ENCODE data around the gene ALOXE3.
"Not testable (repeated sequence)": the region's sequence is repeated elsewhere in the genome, so short reads cannot be mapped to it uniquely, and the experiment has no call there.

ALOXE3 gene

DNA sequence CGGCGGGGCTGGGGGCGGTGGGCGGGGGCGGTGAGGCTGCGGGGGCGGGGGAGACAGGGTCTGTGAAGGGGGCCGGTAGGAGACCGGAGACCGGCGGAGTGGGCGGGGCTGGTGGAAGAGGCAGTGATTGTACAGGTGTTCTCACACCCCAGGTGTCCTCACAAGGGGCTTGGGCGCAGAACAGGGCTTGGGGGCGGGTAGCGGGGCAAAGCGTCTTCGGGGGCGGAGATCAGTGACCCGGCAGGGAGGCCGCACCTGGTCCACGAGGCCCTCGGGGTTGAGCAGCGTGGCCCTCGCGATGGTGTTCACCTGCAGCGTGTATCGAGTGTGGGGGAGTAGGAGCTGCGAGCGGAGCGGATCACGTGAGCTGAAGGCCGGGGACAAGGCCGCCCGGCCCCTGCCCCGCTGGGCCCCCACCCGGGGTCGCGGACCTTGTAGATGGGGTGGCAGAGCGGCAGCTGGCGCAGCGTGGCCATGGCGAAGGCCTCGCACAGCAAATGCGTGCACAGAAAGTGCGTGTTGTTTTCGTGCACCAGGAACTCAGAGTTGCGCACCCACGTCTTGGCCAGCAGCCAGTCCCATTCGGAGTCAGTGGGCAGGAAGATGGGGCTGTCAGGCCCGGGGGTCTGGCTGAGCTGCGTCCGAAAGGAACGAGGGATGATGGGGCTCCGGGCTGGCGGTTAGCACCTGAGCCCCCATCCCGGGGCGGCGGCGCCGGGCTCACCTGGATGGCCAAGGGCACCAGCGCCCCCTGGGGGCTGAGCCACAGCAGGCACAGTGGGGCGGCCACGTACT, 8.5 kb downstream of the ALOXE3 start:
- Histone ChIP-seq H3K9ac (ENCODE audit: low read depth, low read length, poor library complexity, severe bottlenecking) (no peak overlapping the region), H2AFZ (ENCODE audit: low read length) (no peak overlapping the region), H3K9me2 (replicated peaks; ENCODE audit: low read depth, low read length) (no peaks in the 10 kb centered on the region), H4K20me1 (ENCODE audit: insufficient read depth, low read length, poor library complexity, severe bottlenecking) (no peaks in the 10 kb centered on the region), H3K36me3 (ENCODE audit: insufficient read depth, low read length) (no peaks in the 10 kb centered on the region), H3K27me3 (ENCODE audit: insufficient read depth, low read length, poor library complexity, severe bottlenecking) (peaks cover 11% of the 10 kb centered on the region), H3K4me3 (ENCODE audit: low read length, poor library complexity, severe bottlenecking) (no peak overlapping the region), H3K9me3 (ENCODE audit: insufficient read depth, low read depth, low read length) (no peaks in the 10 kb centered on the region), H3K4me2 (ENCODE audit: low read depth, low read length, poor library complexity, severe bottlenecking) (no peak overlapping the region), H3K4me1 (ENCODE audit: insufficient read depth, low read length, poor library complexity, severe bottlenecking) (peaks cover 3% of the 10 kb centered on the region), H3K79me2 (ENCODE audit: insufficient read depth, low read length) (no peaks in the 10 kb centered on the region), H3F3A (ENCODE audit: low read depth) (no peaks in the 10 kb centered on the region)
- TF ChIP-seq, protein P1, sequence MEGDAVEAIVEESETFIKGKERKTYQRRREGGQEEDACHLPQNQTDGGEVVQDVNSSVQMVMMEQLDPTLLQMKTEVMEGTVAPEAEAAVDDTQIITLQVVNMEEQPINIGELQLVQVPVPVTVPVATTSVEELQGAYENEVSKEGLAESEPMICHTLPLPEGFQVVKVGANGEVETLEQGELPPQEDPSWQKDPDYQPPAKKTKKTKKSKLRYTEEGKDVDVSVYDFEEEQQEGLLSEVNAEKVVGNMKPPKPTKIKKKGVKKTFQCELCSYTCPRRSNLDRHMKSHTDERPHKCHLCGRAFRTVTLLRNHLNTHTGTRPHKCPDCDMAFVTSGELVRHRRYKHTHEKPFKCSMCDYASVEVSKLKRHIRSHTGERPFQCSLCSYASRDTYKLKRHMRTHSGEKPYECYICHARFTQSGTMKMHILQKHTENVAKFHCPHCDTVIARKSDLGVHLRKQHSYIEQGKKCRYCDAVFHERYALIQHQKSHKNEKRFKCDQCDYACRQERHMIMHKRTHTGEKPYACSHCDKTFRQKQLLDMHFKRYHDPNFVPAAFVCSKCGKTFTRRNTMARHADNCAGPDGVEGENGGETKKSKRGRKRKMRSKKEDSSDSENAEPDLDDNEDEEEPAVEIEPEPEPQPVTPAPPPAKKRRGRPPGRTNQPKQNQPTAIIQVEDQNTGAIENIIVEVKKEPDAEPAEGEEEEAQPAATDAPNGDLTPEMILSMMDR (conservative IDR thresholded peaks at IDR 0.05; ENCODE audit: low read length), result peak; percentile 70
- no peak for TF ChIP-seq EZH2phosphoT487 (IDR thresholded peaks at IDR 0.05; ENCODE audit: borderline replicate concordance)

DNA sequence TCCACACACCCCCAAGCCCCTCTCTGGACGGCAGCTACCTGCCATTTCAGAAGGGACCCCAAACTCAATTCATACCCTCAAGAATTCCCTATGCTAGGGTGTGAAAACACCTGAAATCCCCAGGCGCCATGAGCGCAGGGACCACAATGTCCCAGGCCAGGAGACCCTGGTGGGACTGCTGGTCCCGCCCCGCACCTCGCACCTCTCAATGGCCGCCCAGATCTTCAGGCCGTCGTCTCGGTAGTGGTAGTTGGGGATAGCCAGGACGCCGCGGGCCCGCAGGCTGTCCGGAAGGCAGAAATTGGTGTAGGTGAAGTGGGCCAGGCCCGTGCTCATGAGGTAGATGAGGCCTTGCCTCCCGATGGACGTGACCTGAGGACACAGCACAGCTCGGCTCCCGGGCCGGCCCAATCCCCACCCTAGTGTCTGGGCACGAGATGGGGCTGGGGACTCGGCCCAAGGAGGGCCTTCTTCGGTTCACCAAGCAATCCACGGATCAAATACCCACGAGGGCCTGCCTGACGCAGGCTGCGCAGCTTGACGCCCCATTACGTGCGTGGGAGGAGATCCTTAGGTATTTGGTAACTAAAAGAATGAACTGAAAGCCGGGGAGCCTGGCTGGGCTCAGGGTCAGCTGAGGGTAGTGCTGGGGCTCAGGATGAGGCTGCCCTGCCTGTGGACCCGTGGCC, 9.2 kb downstream of the ALOXE3 start:
- Histone ChIP-seq H3F3A (ENCODE audit: low read depth) (no peaks in the 10 kb centered on the region), H2AFZ (ENCODE audit: low read length) (no peak overlapping the region), H4K20me1 (ENCODE audit: insufficient read depth, low read length, poor library complexity, severe bottlenecking) (no peaks in the 10 kb centered on the region), H3K9me2 (replicated peaks; ENCODE audit: low read depth, low read length) (no peaks in the 10 kb centered on the region), H3K27me3 (ENCODE audit: insufficient read depth, low read length, poor library complexity, severe bottlenecking) (peaks cover 7% of the 10 kb centered on the region), H3K9me3 (ENCODE audit: insufficient read depth, low read depth, low read length) (no peaks in the 10 kb centered on the region), H3K4me3 (ENCODE audit: low read length, poor library complexity, severe bottlenecking) (no peak overlapping the region), H3K36me3 (ENCODE audit: insufficient read depth, low read length) (no peaks in the 10 kb centered on the region), H3K4me1 (ENCODE audit: insufficient read depth, low read length, poor library complexity, severe bottlenecking) (peaks cover 3% of the 10 kb centered on the region), H3K9ac (ENCODE audit: low read depth, low read length, poor library complexity, severe bottlenecking) (no peak overlapping the region), H3K79me2 (ENCODE audit: insufficient read depth, low read length) (no peaks in the 10 kb centered on the region), H3K4me2 (ENCODE audit: low read depth, low read length, poor library complexity, severe bottlenecking) (no peak overlapping the region)
- TF ChIP-seq EZH2phosphoT487 (IDR thresholded peaks at IDR 0.05; ENCODE audit: borderline replicate concordance), result no peak
- TF ChIP-seq, protein P1 (conservative IDR thresholded peaks at IDR 0.05; ENCODE audit: low read length), result no peak

DNA sequence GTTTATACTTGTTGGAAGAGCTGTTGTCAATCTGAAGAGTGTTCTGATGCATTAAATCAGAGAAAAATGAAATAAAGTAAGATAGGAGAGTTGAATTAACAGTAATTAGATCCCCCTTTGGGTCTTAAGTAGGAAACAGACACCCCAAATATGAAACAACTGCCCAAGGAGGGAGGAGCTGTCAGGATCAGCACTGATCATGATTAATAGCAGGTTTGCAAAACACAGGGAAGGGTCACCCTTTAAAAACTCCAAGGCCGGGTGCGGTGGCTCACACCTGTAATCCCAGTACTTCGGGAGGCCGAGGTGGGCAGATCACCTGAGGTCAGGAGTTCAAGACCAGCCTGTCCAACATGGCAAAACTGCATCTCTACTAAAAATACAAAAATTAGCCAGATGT, 11.3 kb downstream of the ALOXE3 start:
- H2AFZ ChIP-seq (ENCODE audit: low read length); H3K79me2 ChIP-seq (ENCODE audit: insufficient read depth, low read length); H3K4me1 ChIP-seq (ENCODE audit: insufficient read depth, low read length, poor library complexity, severe bottlenecking); H3K36me3 ChIP-seq (ENCODE audit: insufficient read depth, low read length); H3F3A ChIP-seq (ENCODE audit: low read depth); H4K20me1 ChIP-seq (ENCODE audit: insufficient read depth, low read length, poor library complexity, severe bottlenecking); H3K9me2 ChIP-seq (replicated peaks; ENCODE audit: low read depth, low read length); H3K4me2 ChIP-seq (ENCODE audit: low read depth, low read length, poor library complexity, severe bottlenecking); H3K9me3 ChIP-seq (ENCODE audit: insufficient read depth, low read depth, low read length); H3K4me3 ChIP-seq (ENCODE audit: low read length, poor library complexity, severe bottlenecking); H3K27me3 ChIP-seq (ENCODE audit: insufficient read depth, low read length, poor library complexity, severe bottlenecking); H3K9ac ChIP-seq (ENCODE audit: low read depth, low read length, poor library complexity, severe bottlenecking): not testable (repeated sequence)
